T-helper 2 cell treated with Interferon-gamma antibody and Interleukin-4, amounts not matched to agents 5 μg/mL and 100 μg/mL, for 36 hours (primary cell): ENCODE measurements around the gene ASIC4.

Source experiments
- DNase-seq: peaks from one replicate; pipeline ENCODE4 v3.0.0; 2021; ENCODE audit warnings: low spot score
- H3K27ac Mint-ChIP-seq: one replicate; pipeline ENCODE4 v1.8.0; 2021; ENCODE audit warnings: mild to moderate bottlenecking, mixed read lengths
- H3K27me3 Mint-ChIP-seq: one replicate; pipeline ENCODE4 v1.8.0; 2021; ENCODE audit warnings: low read depth, mixed read lengths
- H3K36me3 Mint-ChIP-seq: one replicate; pipeline ENCODE4 v1.8.0; 2021; ENCODE audit warnings: low read depth, mixed read lengths
- H3K4me1 Mint-ChIP-seq: one replicate; pipeline ENCODE4 v1.8.0; 2021; ENCODE audit warnings: low read depth, mixed read lengths
- H3K4me3 Mint-ChIP-seq: one replicate; pipeline ENCODE4 v1.8.0; 2022; ENCODE audit warnings: mild to moderate bottlenecking, moderate library complexity, mixed read lengths
- H3K9me3 Mint-ChIP-seq: one replicate; pipeline ENCODE4 v1.8.0; 2021; ENCODE audit warnings: mixed read lengths

Gene ASIC4

GRCh38 chr2:219488844-219489194 lies 25.5 kb upstream of the ASIC4 start:
- Mint-ChIP-seq H3K4me3 (no peak overlapping the region), H3K27me3 (peaks cover 37% of the 10 kb centered on the region), H3K4me1 (no peaks in the 10 kb centered on the region), H3K27ac (no peak overlapping the region), H3K9me3 (no peaks in the 10 kb centered on the region), H3K36me3 (no peaks in the 10 kb centered on the region)
- no peak for DNase-seq

GRCh38 chr2:219489315-219489714 lies 25.0 kb upstream of the ASIC4 start:
- Mint-ChIP-seq H3K9me3 (no peaks in the 10 kb centered on the region), H3K27ac (no peak overlapping the region), H3K4me1 (no peaks in the 10 kb centered on the region), H3K27me3 (peaks cover 36% of the 10 kb centered on the region), H3K36me3 (no peaks in the 10 kb centered on the region), H3K4me3 (no peak overlapping the region)
- DNase-seq = no peak

- Mint-ChIP-seq H3K9me3 (no peaks in the 10 kb centered on the region), H3K4me3 (no peak overlapping the region), H3K4me1 (no peaks in the 10 kb centered on the region), H3K36me3 (no peaks in the 10 kb centered on the region), H3K27me3 (peaks cover 41% of the 10 kb centered on the region), H3K27ac (no peak overlapping the region)
- no peak for DNase-seq
Measured at GRCh38 chr2:219490186-219490585, 24.1 kb upstream of the ASIC4 start.

GRCh38 chr2:219490600-219491130 lies 23.6 kb upstream of the ASIC4 start:
- Mint-ChIP-seq H3K4me1 (peaks cover 3% of the 10 kb centered on the region), H3K27me3 (peaks cover 41% of the 10 kb centered on the region), H3K36me3 (no peaks in the 10 kb centered on the region), H3K9me3 (no peaks in the 10 kb centered on the region), H3K27ac (no peak overlapping the region), H3K4me3 (no peak overlapping the region)
- DNase-seq = no peak

- Mint-ChIP-seq H3K36me3 (no peaks in the 10 kb centered on the region), H3K9me3 (no peaks in the 10 kb centered on the region), H3K4me3 (no peak overlapping the region), H3K27me3 (peaks cover 40% of the 10 kb centered on the region), H3K4me1 (peaks cover 3% of the 10 kb centered on the region), H3K27ac (no peak overlapping the region)
- no peak for DNase-seq
Measured at GRCh38 chr2:219491278-219491963, 22.9 kb upstream of the ASIC4 start.

GRCh38 chr2:219492575-219492974 lies 21.7 kb upstream of the ASIC4 start:
- no peak for DNase-seq
- Mint-ChIP-seq H3K27ac (no peak overlapping the region), H3K27me3 (peaks cover 43% of the 10 kb centered on the region), H3K4me1 (peaks cover 7% of the 10 kb centered on the region), H3K9me3 (no peaks in the 10 kb centered on the region), H3K36me3 (no peaks in the 10 kb centered on the region), H3K4me3 (no peak overlapping the region)

GRCh38 chr2:219493086-219493485 lies 21.2 kb upstream of the ASIC4 start:
- Mint-ChIP-seq H3K27me3 (peaks cover 41% of the 10 kb centered on the region), H3K4me1 (peaks cover 8% of the 10 kb centered on the region), H3K4me3 (no peak overlapping the region), H3K27ac (no peak overlapping the region), H3K36me3 (no peaks in the 10 kb centered on the region), H3K9me3 (no peaks in the 10 kb centered on the region)
- no peak for DNase-seq

- no peak overlapping the region for H3K4me3 Mint-ChIP-seq
- H3K27me3 Mint-ChIP-seq = peaks cover 47% of the 10 kb centered on the region
- DNase-seq = no peak
- H3K9me3 Mint-ChIP-seq = no peaks in the 10 kb centered on the region
- H3K27ac Mint-ChIP-seq = no peak overlapping the region
- peaks cover 21% of the 10 kb centered on the region for H3K4me1 Mint-ChIP-seq
- H3K36me3 Mint-ChIP-seq = peaks cover 1% of the 10 kb centered on the region
Measured at GRCh38 chr2:219494952-219495530, 19.2 kb upstream of the ASIC4 start.

GRCh38 chr2:219495531-219496122 lies 18.7 kb upstream of the ASIC4 start:
- Mint-ChIP-seq H3K36me3 (peaks cover 1% of the 10 kb centered on the region), H3K4me1 (peaks cover 24% of the 10 kb centered on the region), H3K4me3 (no peak overlapping the region), H3K9me3 (no peaks in the 10 kb centered on the region), H3K27me3 (peaks cover 47% of the 10 kb centered on the region), H3K27ac (no peak overlapping the region)
- peak; percentile 36 for DNase-seq

GRCh38 chr2:219496247-219496824 lies 17.9 kb upstream of the ASIC4 start:
- no peak overlapping the region for H3K27ac Mint-ChIP-seq
- peaks cover 26% of the 10 kb centered on the region for H3K4me1 Mint-ChIP-seq
- H3K4me3 Mint-ChIP-seq = peak overlapping the region; percentile 33
- DNase-seq = no peak
- H3K9me3 Mint-ChIP-seq = no peaks in the 10 kb centered on the region
- H3K36me3 Mint-ChIP-seq = peaks cover 5% of the 10 kb centered on the region
- peaks cover 47% of the 10 kb centered on the region for H3K27me3 Mint-ChIP-seq

- peaks cover 29% of the 10 kb centered on the region for H3K4me1 Mint-ChIP-seq
- peaks cover 47% of the 10 kb centered on the region for H3K27me3 Mint-ChIP-seq
- peak overlapping the region; percentile 94 for H3K4me3 Mint-ChIP-seq
- H3K27ac Mint-ChIP-seq = no peak overlapping the region
- H3K9me3 Mint-ChIP-seq = no peaks in the 10 kb centered on the region
- peaks cover 5% of the 10 kb centered on the region for H3K36me3 Mint-ChIP-seq
- DNase-seq = no peak
Measured at GRCh38 chr2:219496825-219497494, 17.3 kb upstream of the ASIC4 start.

- Mint-ChIP-seq H3K36me3 (peaks cover 5% of the 10 kb centered on the region), H3K9me3 (no peaks in the 10 kb centered on the region), H3K27me3 (peaks cover 47% of the 10 kb centered on the region), H3K27ac (no peak overlapping the region), H3K4me3 (peak overlapping the region; percentile 94), H3K4me1 (peaks cover 32% of the 10 kb centered on the region)
- peak; percentile 58 for DNase-seq
Measured at GRCh38 chr2:219497495-219498279, 16.6 kb upstream of the ASIC4 start.

- peaks cover 32% of the 10 kb centered on the region for H3K4me1 Mint-ChIP-seq
- peak within 1 kb of the TSS; percentile 94 for H3K4me3 Mint-ChIP-seq
- H3K9me3 Mint-ChIP-seq = no peaks in the 10 kb centered on the region
- peaks cover 6% of the 10 kb centered on the region for H3K36me3 Mint-ChIP-seq
- DNase-seq = peak; percentile 94
- H3K27ac Mint-ChIP-seq = peak within 1 kb of the TSS; percentile 90
- peaks cover 43% of the 10 kb centered on the region for H3K27me3 Mint-ChIP-seq
Measured at GRCh38 chr2:219498280-219499057, 15.8 kb upstream of the ASIC4 start, which contains the start of gene GMPPA. Gene GMPPA (plus strand): TSS chr2:219498891. CDS start chr2:219499976, 1,085 bp downstream.
